GM12878 (cell line): ENCODE measurements around the gene SPAG16. TPM values are rescaled to one million over a fixed set of nuclear protein-coding genes. Genes with fewer than 3 reads are reported as not detected.

ENCODE experiments used
- ATAC-seq: fragments of 200-7000 bp; cut with Tn5 transposase; 3 replicates; pipeline ENCODE4 v1.9.1; 2020; ENCODE audit warnings: mild to moderate bottlenecking, moderate library complexity
- BruUV-seq: library from RNA; stranded (reverse); fragments of 400-500 nt; replicated peaks from 2 replicates; lab custom pipeline; 2021; lab: Mats Ljungman, UMichigan
- CTCF ChIA-PET: fragments of 300-600 bp; sonication (Branson Sonifier 250); formaldehyde crosslinking; extraction: SDS; loops from one replicate; lab custom pipeline; 2021; ENCODE audit warnings: inconsistent platforms; lab: Yijun Ruan, JAX
- POLR2A ChIA-PET: fragments of 350-600 bp; formaldehyde crosslinking; extraction: SDS; loops from one replicate; lab custom pipeline; 2021; ENCODE audit warnings: inconsistent platforms; lab: Charles Lee
- RAD21 ChIA-PET: fragments of 300-600 bp; sonication (Branson Sonifier 250); formaldehyde crosslinking; loops from one replicate; lab custom pipeline; 2023; ENCODE audit warnings: antibody characterized with exemption; ENCODE audit not compliant: unreplicated experiment; lab: Charles Lee
- SMC1A ChIA-PET: fragments of 300-600 bp; sonication (Branson Sonifier 250); formaldehyde crosslinking; loops from one replicate; lab custom pipeline; 2023; ENCODE audit not compliant: unreplicated experiment, uncharacterized antibody; lab: Charles Lee
- DNase-seq: peaks from one replicate; pipeline ENCODE4 v3.0.0-alpha.2; 2011; ENCODE audit warnings: low read depth, low spot score
- FAIRE-seq: peaks from 3 replicates; lab custom pipeline; 2011; peaks lifted over from hg19 to GRCh38; lab: Jason Lieb, UNC
- H2AFZ ChIP-seq: 2 replicates; pipeline ENCODE4 v1.6.0; 2011; ENCODE audit warnings: low read depth, low read length, control low read depth; ENCODE audit not compliant: control insufficient read depth
- H3K27ac ChIP-seq: 2 replicates; pipeline ENCODE4 v1.5.1; 2011; ENCODE audit warnings: control low read depth; ENCODE audit not compliant: control insufficient read depth, insufficient read depth
- H3K27me3 ChIP-seq, 2 experiments: replicated peaks in 1 of 2; 2 replicates each; pipeline versions ENCODE4 v1.6.0 to v1.6.1; 2011; ENCODE audit warnings: low read length in 1 of 2; ENCODE audit not compliant: control insufficient read depth in 2 of 2, insufficient read depth in 2 of 2
- H3K36me3 ChIP-seq, 2 experiments: 2 replicates each; pipeline ENCODE4 v1.5.1; 2011; ENCODE audit warnings: low read length in 1 of 2; ENCODE audit not compliant: control insufficient read depth in 2 of 2, insufficient read depth in 2 of 2
- H3K4me1 ChIP-seq: 2 replicates; pipeline ENCODE4 v1.6.1; 2011; ENCODE audit warnings: mild to moderate bottlenecking, low read length, moderate library complexity, mixed read lengths; ENCODE audit not compliant: control insufficient read depth, insufficient read depth
- H3K4me2 ChIP-seq: 2 replicates; pipeline ENCODE4 v1.6.0; 2011; ENCODE audit warnings: control low read depth; ENCODE audit not compliant: control insufficient read depth, insufficient read depth
- H3K4me3 ChIP-seq: fragments of 200-600 bp; sonication (generic); 2 replicates; pipeline ENCODE4 v1.5.1; 2016
- H3K79me2 ChIP-seq: 2 replicates; pipeline ENCODE4 v1.6.0; 2011; ENCODE audit warnings: low read length; ENCODE audit not compliant: control insufficient read depth, insufficient read depth
- H3K9ac ChIP-seq: 2 replicates; pipeline ENCODE4 v1.8.0; 2011; ENCODE audit warnings: low read length, control low read depth, mixed read lengths; ENCODE audit not compliant: control insufficient read depth, insufficient read depth
- H3K9me3 ChIP-seq: replicated peaks from 3 replicates; pipeline ENCODE4 v1.5.1; 2011; ENCODE audit warnings: mild to moderate bottlenecking, low read length; ENCODE audit not compliant: control insufficient read depth, insufficient read depth
- H4K20me1 ChIP-seq: 2 replicates; pipeline ENCODE4 v1.6.0; 2011; ENCODE audit not compliant: control insufficient read depth, insufficient read depth
- CEBPB ChIP-seq, 2 experiments: fragments of 150-350 bp in 1 of 2; IDR thresholded peaks; 2 replicates each; pipeline ENCODE4 v1.6.1; 2012 to 2014; ENCODE audit warnings: low read depth in 2 of 2, low read length in 2 of 2, borderline replicate concordance in 1 of 2, inconsistent platforms in 1 of 2
- CEBPZ ChIP-seq: fragments of 150-350 bp; IDR thresholded peaks from 2 replicates; pipeline ENCODE4 v1.6.1; 2016; ENCODE audit warnings: low read depth, low read length
- IKZF1 ChIP-seq: fragments of 450-650 bp; conservative IDR thresholded peaks from 2 replicates; pipeline ENCODE4 v1.6.1; 2017; ENCODE audit warnings: antibody characterized with exemption, mild to moderate bottlenecking
- MAX ChIP-seq: IDR thresholded peaks from 2 replicates; pipeline ENCODE4 v1.6.1; 2012; ENCODE audit warnings: low read depth, low read length, improper control_type of control experiment
- MYB ChIP-seq: fragments of 150-350 bp; IDR thresholded peaks from 2 replicates; pipeline ENCODE4 v1.6.1; 2014; ENCODE audit warnings: mild to moderate bottlenecking, low read depth, low read length, borderline replicate concordance
- PKNOX1 ChIP-seq: fragments of 450-650 bp; IDR thresholded peaks from 2 replicates; pipeline ENCODE4 v1.6.1; 2016; ENCODE audit warnings: mild to moderate bottlenecking
- RCOR1 ChIP-seq: conservative IDR thresholded peaks from 2 replicates; pipeline ENCODE4 v1.6.1; 2012; ENCODE audit warnings: low read depth, low read length, improper control_type of control experiment
- SKIL ChIP-seq: fragments of 450-650 bp; IDR thresholded peaks from 2 replicates; pipeline ENCODE4 v1.6.1; 2017; ENCODE audit warnings: mild to moderate bottlenecking, low read depth, inconsistent platforms; ENCODE audit not compliant: poor library complexity, severe bottlenecking
- SREBF1 ChIP-seq: IDR thresholded peaks from 2 replicates; pipeline ENCODE4 v1.6.1; 2012; ENCODE audit warnings: mild to moderate bottlenecking, low read length
- YBX1 ChIP-seq: fragments of 450-650 bp; IDR thresholded peaks from 2 replicates; pipeline ENCODE4 v1.6.1; 2016; ENCODE audit warnings: antibody characterized with exemption
- YY1 ChIP-seq: IDR thresholded peaks from 2 replicates; pipeline ENCODE4 v1.6.1; 2011; ENCODE audit warnings: low read depth, mild to moderate bottlenecking, low read length
- ZBED1 ChIP-seq: IDR thresholded peaks from 2 replicates; pipeline ENCODE4 v1.6.1; 2016; ENCODE audit warnings: borderline replicate concordance
- WGBS: methylation state at CpG from one replicate; pipeline ENCODE4 v1.1.6; 2016; ENCODE audit warnings: low lambda C conversion rate; ENCODE audit not compliant: insufficient replicate concordance, insufficient coverage; ENCODE audit errors: missing lambda C conversion rate; 5-methylcytosine and 5-hydroxymethylcytosine counted together
- in situ Hi-C: fragments of 300-500 bp; cut with MboI; formaldehyde crosslinking; loops from 9 replicates; pipeline ENCODE4 v1.14.3; 2018; ENCODE audit warnings: mixed read lengths
- intact Hi-C: fragments of 100-400 bp; cut with micrococcal nuclease; formaldehyde crosslinking; loops from one replicate; pipeline ENCODE4 v1.14.2; 2022; ENCODE audit not compliant: unreplicated experiment
- polyA plus RNA-seq, 11 experiments: library from polyadenylated mRNA; depleted of rRNA in 4 of 11; unstranded in 6 of 11; stranded (reverse) in 5 of 11; fragments of >200 nt; fragmentation: Nextera tagmentation in 4 of 11; fragmentation: Illumina TruSeq in 1 of 11; extraction: Ambion mirVana in 4 of 11; extraction: Trizol in 1 of 11; gene quantifications; 1 replicate in 1 of 11; 2 replicates in 10 of 11; pipeline versions ENCODE4 v1.2.1 to v1.2.3, GENCODE V29; 2011 to 2016; ENCODE audit warnings: inconsistent platforms in 2 of 11, missing spikeins in 2 of 11, low read depth in 1 of 11
- total RNA-seq, 4 experiments: library from RNA; depleted of rRNA in 3 of 4; stranded (reverse); fragments of >200 nt in 3 of 4; fragmentation: Illumina TruSeq in 1 of 4; extraction: Trizol in 1 of 4; gene quantifications; 2 replicates each; pipeline versions ENCODE4 v1.2.1 to v1.2.3, GENCODE V29; 2013 to 2021
- TF ChIP-seq, protein P1 (sequence below): IDR thresholded peaks from 2 replicates; pipeline ENCODE4 v1.6.1; 2011; ENCODE audit warnings: low read depth, low read length, improper control_type of control experiment, borderline replicate concordance

The SPAG16 gene
- total and polyA plus RNA-seq, 10 of the 15 experiments (the other 5 are each of a cell fraction or from before 2014, with no cell fraction given), result 6.0 to 25.0 (median 15.2) TPM

DNA sequence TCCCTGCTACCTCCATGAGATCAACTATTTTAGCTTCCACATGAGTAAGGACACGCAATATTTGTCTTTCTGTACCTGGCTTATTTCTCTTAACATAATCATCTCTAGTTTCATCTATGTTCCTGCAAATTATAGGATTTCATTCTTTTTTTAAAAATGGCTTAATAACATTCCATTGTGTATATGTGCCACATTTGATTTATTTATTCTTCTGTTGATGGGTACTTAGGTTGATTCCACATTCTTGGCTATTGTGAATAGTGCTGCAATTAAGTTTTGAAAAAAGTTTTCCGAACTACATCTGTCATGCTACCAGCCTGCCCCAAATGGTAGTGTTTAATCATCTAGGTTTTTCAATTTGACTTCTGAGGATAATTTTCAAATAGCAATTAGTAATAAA, 36.3 kb downstream of the SPAG16 start:
- intact Hi-C loops, result no loop called here
- ATAC-seq, result no peak
- DNase-seq, result no peak
- Histone ChIP-seq H3K36me3 (no peaks in the 10 kb centered on the region), H3K9ac (no peak overlapping the region), H3K27me3 (no peaks in the 10 kb centered on the region), H3K9me3 (peaks cover 2% of the 10 kb centered on the region; the same call in 1 of the 3 replicates), H3K27ac (no peak overlapping the region), H3K4me1 (no peaks in the 10 kb centered on the region), H3K79me2 (no peaks in the 10 kb centered on the region), H2AFZ (no peak overlapping the region), H3K4me3 (no peak overlapping the region), H4K20me1 (no peaks in the 10 kb centered on the region), H3K4me2 (no peak overlapping the region)
- BruUV-seq, result no TSS peak
- ChIA-PET RAD21 (no interaction called here), CTCF (interaction anchor here (0.6 kb wide), 1 partner anchor 555 kb away, joined by 4 read pairs; no protein-coding TSS in a partner anchor), SMC1A (no interaction called here), POLR2A (interaction anchor here (0.5 kb wide), 1 partner anchor 22 kb away, joined by 3 read pairs; no protein-coding TSS in a partner anchor)
- 97% methylated on average over 2 of the region's 2 CpGs for WGBS
- in situ Hi-C loops, result no loop called here
- no peak for FAIRE-seq
- TF ChIP-seq CEBPB (IDR thresholded peaks at IDR 0.05; ENCODE audit: borderline replicate concordance in 1 of 2, low read depth in 2 of 2, low read length in 2 of 2) (no peak), YBX1 (no peak), CEBPZ (no peak), MAX (no peak), SREBF1 (no peak), RCOR1 (no peak), SKIL (no peak), MYB (no peak), PKNOX1 (no peak), ZBED1 (no peak), IKZF1 (no peak), YY1 (no peak)
- TF ChIP-seq, protein P1, sequence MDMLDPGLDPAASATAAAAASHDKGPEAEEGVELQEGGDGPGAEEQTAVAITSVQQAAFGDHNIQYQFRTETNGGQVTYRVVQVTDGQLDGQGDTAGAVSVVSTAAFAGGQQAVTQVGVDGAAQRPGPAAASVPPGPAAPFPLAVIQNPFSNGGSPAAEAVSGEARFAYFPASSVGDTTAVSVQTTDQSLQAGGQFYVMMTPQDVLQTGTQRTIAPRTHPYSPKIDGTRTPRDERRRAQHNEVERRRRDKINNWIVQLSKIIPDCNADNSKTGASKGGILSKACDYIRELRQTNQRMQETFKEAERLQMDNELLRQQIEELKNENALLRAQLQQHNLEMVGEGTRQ, result no peak
